Stimulated activated memory B cell treated with anti-CD40 and anti-IgM and Interleukin-4, amounts not matched to agents 10 μg/mL and 1 μg/mL and 100 μg/mL, for 72 hours (primary cell): Measurements from ENCODE around the gene DIPK1A.

Source experiments
- ATAC-seq: fragments of 150-1000 bp; cut with Tn5 transposase; 2 replicates; pipeline ENCODE4 v1.10.0; 2021
- H3K27ac Mint-ChIP-seq: one replicate; pipeline ENCODE4 v1.8.0; 2022; ENCODE audit warnings: mild to moderate bottlenecking, mixed read lengths
- H3K27me3 Mint-ChIP-seq: one replicate; pipeline ENCODE4 v1.8.0; 2022; ENCODE audit warnings: mixed read lengths
- H3K36me3 Mint-ChIP-seq: one replicate; pipeline ENCODE4 v1.8.0; 2022; ENCODE audit warnings: mixed read lengths
- H3K4me1 Mint-ChIP-seq: one replicate; pipeline ENCODE4 v1.8.0; 2022; ENCODE audit warnings: mixed read lengths
- H3K4me3 Mint-ChIP-seq: one replicate; pipeline ENCODE4 v1.8.0; 2022; ENCODE audit warnings: mild to moderate bottlenecking, moderate library complexity, mixed read lengths
- H3K9me3 Mint-ChIP-seq: one replicate; pipeline ENCODE4 v1.8.0; 2022; ENCODE audit warnings: mixed read lengths

Gene DIPK1A

GRCh38 chr1:92961131-92961895 lies at the start of gene DIPK1A:
Gene DIPK1A (minus strand): TSS chr1:92961462. CDS start chr1:92961429, 33 bp downstream.
- Mint-ChIP-seq H3K36me3 (peaks cover 15% of the 10 kb centered on the region), H3K4me1 (peaks cover 26% of the 10 kb centered on the region)
- peak; percentile 80 for ATAC-seq

GRCh38 chr1:93007941-93008577 lies 46.8 kb upstream of the DIPK1A start:
- Mint-ChIP-seq H3K4me1 (peaks cover 19% of the 10 kb centered on the region), H3K27ac (no peak overlapping the region), H3K9me3 (no peaks in the 10 kb centered on the region), H3K36me3 (no peaks in the 10 kb centered on the region), H3K27me3 (no peaks in the 10 kb centered on the region), H3K4me3 (no peak overlapping the region)
- ATAC-seq, result no peak

More at GRCh38 chr1:92961131-92961895, at the start of gene DIPK1A:
- Mint-ChIP-seq H3K27ac (no peak within 1 kb of the TSS), H3K4me3 (no peak within 1 kb of the TSS), H3K9me3 (no peaks in the 10 kb centered on the region), H3K27me3 (no peaks in the 10 kb centered on the region)

- peaks cover 25% of the 10 kb centered on the region for H3K4me1 Mint-ChIP-seq
- H3K27ac Mint-ChIP-seq, result peak overlapping the region; percentile 2
- H3K9me3 Mint-ChIP-seq, result no peaks in the 10 kb centered on the region
- no peaks in the 10 kb centered on the region for H3K27me3 Mint-ChIP-seq
- ATAC-seq, result peak; percentile 45
- no peaks in the 10 kb centered on the region for H3K36me3 Mint-ChIP-seq
- H3K4me3 Mint-ChIP-seq, result no peak overlapping the region
Observed at GRCh38 chr1:93005252-93005598, 44.0 kb upstream of the DIPK1A start.

- ATAC-seq, result no peak
- peaks cover 27% of the 10 kb centered on the region for H3K4me1 Mint-ChIP-seq
Observed at GRCh38 chr1:93004566-93005251, 43.4 kb upstream of the DIPK1A start.

GRCh38 chr1:93003981-93004380 lies 42.7 kb upstream of the DIPK1A start:
- no peaks in the 10 kb centered on the region for H3K27me3 Mint-ChIP-seq
- H3K4me1 Mint-ChIP-seq, result peaks cover 27% of the 10 kb centered on the region
- H3K9me3 Mint-ChIP-seq, result no peaks in the 10 kb centered on the region
- H3K4me3 Mint-ChIP-seq, result no peak overlapping the region
- no peak for ATAC-seq
- no peak overlapping the region for H3K27ac Mint-ChIP-seq
- H3K36me3 Mint-ChIP-seq, result no peaks in the 10 kb centered on the region

More at GRCh38 chr1:93004566-93005251, 43.4 kb upstream of the DIPK1A start:
- H3K36me3 Mint-ChIP-seq, result no peaks in the 10 kb centered on the region
- peak overlapping the region; percentile 2 for H3K27ac Mint-ChIP-seq
- no peaks in the 10 kb centered on the region for H3K9me3 Mint-ChIP-seq
- H3K27me3 Mint-ChIP-seq, result no peaks in the 10 kb centered on the region
- no peak overlapping the region for H3K4me3 Mint-ChIP-seq

GRCh38 chr1:93002781-93003180 lies 41.5 kb upstream of the DIPK1A start:
- Mint-ChIP-seq H3K4me3 (no peak overlapping the region), H3K27me3 (no peaks in the 10 kb centered on the region), H3K9me3 (no peaks in the 10 kb centered on the region), H3K4me1 (peaks cover 27% of the 10 kb centered on the region), H3K36me3 (no peaks in the 10 kb centered on the region), H3K27ac (peak overlapping the region; percentile 1)
- ATAC-seq, result no peak

- no peak for ATAC-seq
- H3K27ac Mint-ChIP-seq, result peak overlapping the region; percentile 1
- no peaks in the 10 kb centered on the region for H3K9me3 Mint-ChIP-seq
- H3K27me3 Mint-ChIP-seq, result no peaks in the 10 kb centered on the region
- no peak overlapping the region for H3K4me3 Mint-ChIP-seq
- peaks cover 27% of the 10 kb centered on the region for H3K4me1 Mint-ChIP-seq
- no peaks in the 10 kb centered on the region for H3K36me3 Mint-ChIP-seq
Observed at GRCh38 chr1:93001893-93002292, 40.6 kb upstream of the DIPK1A start.

GRCh38 chr1:93000751-93001175 lies 39.5 kb upstream of the DIPK1A start:
- Mint-ChIP-seq H3K9me3 (no peaks in the 10 kb centered on the region), H3K27me3 (no peaks in the 10 kb centered on the region), H3K36me3 (no peaks in the 10 kb centered on the region), H3K4me1 (peaks cover 24% of the 10 kb centered on the region), H3K27ac (no peak overlapping the region), H3K4me3 (no peak overlapping the region)
- ATAC-seq, result no peak

GRCh38 chr1:93000291-93000690 lies 39.0 kb upstream of the DIPK1A start:
- ATAC-seq, result no peak
- H3K9me3 Mint-ChIP-seq, result no peaks in the 10 kb centered on the region
- no peaks in the 10 kb centered on the region for H3K27me3 Mint-ChIP-seq
- H3K4me3 Mint-ChIP-seq, result no peak overlapping the region
- no peak overlapping the region for H3K27ac Mint-ChIP-seq
- no peaks in the 10 kb centered on the region for H3K36me3 Mint-ChIP-seq
- H3K4me1 Mint-ChIP-seq, result peaks cover 20% of the 10 kb centered on the region

- ATAC-seq, result no peak
- Mint-ChIP-seq H3K4me3 (no peak overlapping the region), H3K4me1 (peaks cover 11% of the 10 kb centered on the region), H3K9me3 (no peaks in the 10 kb centered on the region), H3K27ac (no peak overlapping the region), H3K36me3 (no peaks in the 10 kb centered on the region), H3K27me3 (no peaks in the 10 kb centered on the region)
Observed at GRCh38 chr1:92998821-92999220, 37.6 kb upstream of the DIPK1A start.

GRCh38 chr1:92995441-92996430 lies 34.5 kb upstream of the DIPK1A start:
- no peaks in the 10 kb centered on the region for H3K9me3 Mint-ChIP-seq
- H3K4me3 Mint-ChIP-seq, result no peak overlapping the region
- H3K27ac Mint-ChIP-seq, result peak overlapping the region; percentile 34
- H3K36me3 Mint-ChIP-seq, result no peaks in the 10 kb centered on the region
- H3K27me3 Mint-ChIP-seq, result no peaks in the 10 kb centered on the region
- peaks cover 35% of the 10 kb centered on the region for H3K4me1 Mint-ChIP-seq
- ATAC-seq, result no peak

GRCh38 chr1:92994105-92994712 lies 32.9 kb upstream of the DIPK1A start:
- H3K4me1 Mint-ChIP-seq, result peaks cover 43% of the 10 kb centered on the region
- H3K36me3 Mint-ChIP-seq, result no peaks in the 10 kb centered on the region
- no peaks in the 10 kb centered on the region for H3K27me3 Mint-ChIP-seq
- peak overlapping the region; percentile 61 for H3K27ac Mint-ChIP-seq
- ATAC-seq, result peak; percentile 91
- H3K4me3 Mint-ChIP-seq, result no peak overlapping the region
- H3K9me3 Mint-ChIP-seq, result no peaks in the 10 kb centered on the region

GRCh38 chr1:92993581-92993980 lies 32.3 kb upstream of the DIPK1A start:
- Mint-ChIP-seq H3K9me3 (no peaks in the 10 kb centered on the region), H3K27ac (peak overlapping the region; percentile 61), H3K27me3 (no peaks in the 10 kb centered on the region), H3K4me3 (no peak overlapping the region), H3K4me1 (peaks cover 43% of the 10 kb centered on the region), H3K36me3 (no peaks in the 10 kb centered on the region)
- ATAC-seq, result no peak

GRCh38 chr1:92992877-92993276 lies 31.6 kb upstream of the DIPK1A start:
- Mint-ChIP-seq H3K9me3 (no peaks in the 10 kb centered on the region), H3K27ac (peak overlapping the region; percentile 61), H3K4me1 (peaks cover 43% of the 10 kb centered on the region), H3K27me3 (no peaks in the 10 kb centered on the region), H3K36me3 (no peaks in the 10 kb centered on the region), H3K4me3 (no peak overlapping the region)
- no peak for ATAC-seq
